GM12865 (cell line): ENCODE data around the gene SMPX.

Experiments
- DNase-seq: peaks from one replicate; pipeline ENCODE4 v3.0.0; 2010; ENCODE audit warnings: low read depth
- H3K4me3 ChIP-seq: 2 replicates; pipeline ENCODE4 v1.5.1; 2011; ENCODE audit warnings: mild to moderate bottlenecking, low read depth, low read length, control low read depth
- TF ChIP-seq, protein P1 (sequence below): IDR thresholded peaks from 2 replicates; pipeline ENCODE4 v1.5.1; 2011; ENCODE audit warnings: low read length, control low read depth, low read depth, inconsistent platforms; ENCODE audit not compliant: insufficient read depth; ENCODE audit errors: missing control alignments

SMPX gene

DNA sequence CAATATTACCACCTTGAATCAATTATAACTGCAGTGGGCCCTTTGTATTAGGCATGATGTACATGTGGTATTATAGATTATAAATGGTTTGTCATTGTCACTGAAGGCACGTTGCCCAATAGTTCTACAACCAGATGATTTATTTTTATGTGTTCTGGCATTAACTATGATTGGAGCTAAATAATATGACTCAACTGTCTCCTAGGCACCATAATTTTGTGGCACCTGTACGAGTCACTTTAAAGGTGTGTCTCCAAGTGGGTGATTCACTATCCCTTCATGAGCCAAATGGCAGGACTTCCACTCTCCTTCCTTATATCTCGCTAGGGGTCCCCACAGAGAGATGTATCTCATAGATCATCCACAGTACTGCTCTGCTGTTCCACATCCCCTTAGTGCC is 6.1 kb upstream of the SMPX start:
- DNase-seq: no peak
- no peak overlapping the region for H3K4me3 ChIP-seq
- TF ChIP-seq, protein P1, sequence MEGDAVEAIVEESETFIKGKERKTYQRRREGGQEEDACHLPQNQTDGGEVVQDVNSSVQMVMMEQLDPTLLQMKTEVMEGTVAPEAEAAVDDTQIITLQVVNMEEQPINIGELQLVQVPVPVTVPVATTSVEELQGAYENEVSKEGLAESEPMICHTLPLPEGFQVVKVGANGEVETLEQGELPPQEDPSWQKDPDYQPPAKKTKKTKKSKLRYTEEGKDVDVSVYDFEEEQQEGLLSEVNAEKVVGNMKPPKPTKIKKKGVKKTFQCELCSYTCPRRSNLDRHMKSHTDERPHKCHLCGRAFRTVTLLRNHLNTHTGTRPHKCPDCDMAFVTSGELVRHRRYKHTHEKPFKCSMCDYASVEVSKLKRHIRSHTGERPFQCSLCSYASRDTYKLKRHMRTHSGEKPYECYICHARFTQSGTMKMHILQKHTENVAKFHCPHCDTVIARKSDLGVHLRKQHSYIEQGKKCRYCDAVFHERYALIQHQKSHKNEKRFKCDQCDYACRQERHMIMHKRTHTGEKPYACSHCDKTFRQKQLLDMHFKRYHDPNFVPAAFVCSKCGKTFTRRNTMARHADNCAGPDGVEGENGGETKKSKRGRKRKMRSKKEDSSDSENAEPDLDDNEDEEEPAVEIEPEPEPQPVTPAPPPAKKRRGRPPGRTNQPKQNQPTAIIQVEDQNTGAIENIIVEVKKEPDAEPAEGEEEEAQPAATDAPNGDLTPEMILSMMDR: no peak

DNA sequence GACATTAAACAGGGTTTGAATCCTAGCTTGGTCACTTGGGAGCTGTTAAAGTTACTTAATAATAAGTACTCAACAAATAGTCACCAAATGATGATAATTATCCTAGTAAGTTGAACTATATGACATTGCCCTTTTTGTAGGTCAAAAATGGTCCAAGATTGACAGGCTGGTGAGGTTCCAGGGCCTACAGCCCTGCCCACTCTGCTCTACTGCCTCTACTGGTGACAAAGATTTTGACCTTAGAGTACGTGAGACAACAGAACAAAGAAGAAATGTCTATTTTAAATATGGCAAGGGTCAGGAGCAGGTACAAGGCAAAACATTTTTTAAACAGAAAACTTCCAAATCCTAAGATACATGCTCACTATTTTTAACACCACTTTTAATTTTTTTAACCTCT is 572 bp upstream of the SMPX start:
- no peak overlapping the region for H3K4me3 ChIP-seq
- TF ChIP-seq, protein P1: no peak
- DNase-seq: no peak

DNA sequence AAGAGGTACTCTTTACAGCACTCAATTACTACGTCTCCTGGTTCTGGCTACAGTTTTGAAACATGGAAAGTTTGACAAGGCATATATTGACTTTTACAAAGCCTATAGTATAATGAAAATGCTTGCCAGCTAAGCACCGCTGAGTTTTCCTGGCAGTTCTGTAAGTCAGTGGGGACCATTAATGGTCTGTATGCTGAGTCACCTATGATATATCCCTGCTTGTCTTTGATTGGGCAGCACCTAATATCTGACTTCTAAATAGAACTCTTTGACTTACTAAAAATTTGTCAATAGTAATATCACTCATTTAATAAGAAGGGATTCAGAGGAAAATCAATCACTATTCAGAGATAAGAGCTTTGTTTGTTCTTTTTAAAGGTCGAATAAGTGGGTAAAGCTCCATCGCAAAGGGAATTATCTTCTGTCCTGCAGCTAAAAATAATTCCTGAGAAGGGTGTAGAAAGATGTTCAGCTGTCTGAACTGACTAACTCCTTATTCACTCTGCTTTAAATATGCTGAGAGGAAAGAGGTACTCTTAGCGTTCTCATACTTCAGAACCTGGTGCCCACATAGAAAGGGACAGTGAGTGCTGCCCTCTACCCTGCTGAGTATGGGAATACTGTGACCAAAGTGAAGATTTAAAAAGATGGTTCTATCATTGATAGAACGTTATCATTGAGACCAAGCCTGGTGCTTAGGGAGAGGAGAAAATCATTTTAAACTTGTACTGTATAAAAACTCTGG is 959 bp downstream of the SMPX start:
- DNase-seq: no peak
- no peak overlapping the region for H3K4me3 ChIP-seq
- TF ChIP-seq, protein P1: no peak

DNA sequence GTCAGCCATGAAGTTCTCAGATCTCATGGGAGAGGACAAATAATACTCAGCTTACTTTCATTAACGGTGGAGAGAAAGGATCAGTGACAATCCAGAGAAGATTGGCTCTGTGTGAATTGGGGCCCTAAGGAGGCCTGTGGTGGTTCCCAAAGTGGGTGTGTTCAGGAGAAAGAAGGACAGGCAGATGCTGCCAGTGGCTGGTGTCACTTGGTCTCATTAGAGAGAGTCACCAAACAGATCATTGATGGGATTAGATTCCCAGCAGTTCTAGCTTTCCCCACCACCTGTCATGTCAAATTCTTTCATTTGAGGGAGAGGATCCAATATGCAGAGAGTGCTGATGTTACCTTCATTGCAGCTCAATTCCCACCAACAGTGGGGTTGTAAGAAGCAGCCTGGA is 8.0 kb downstream of the SMPX start:
- TF ChIP-seq, protein P1: no peak

DNA sequence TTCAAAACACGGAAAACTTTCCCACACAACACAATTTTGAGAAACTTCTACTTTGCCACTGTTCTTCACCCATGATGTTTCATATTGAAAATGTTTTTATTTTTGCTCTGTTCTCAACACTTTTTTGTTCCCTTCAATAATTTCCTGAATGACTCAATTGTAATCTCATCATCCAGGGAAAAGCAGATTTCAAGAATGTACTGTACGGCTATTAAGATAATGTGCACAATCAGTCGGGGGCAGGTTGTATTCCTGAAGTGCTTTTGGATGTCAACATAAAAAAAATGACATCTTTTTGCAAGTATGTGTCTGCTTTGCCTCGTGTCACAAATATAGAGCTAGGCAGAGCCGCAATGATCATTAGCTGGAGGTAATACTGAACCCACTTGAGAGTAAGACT is 9.7 kb downstream of the SMPX start:
- DNase-seq: no peak
- no peak overlapping the region for H3K4me3 ChIP-seq
- TF ChIP-seq, protein P1: no peak

More for the DNA sequence above, 8.0 kb downstream of the SMPX start:
- H3K4me3 ChIP-seq: no peak overlapping the region
- DNase-seq: no peak

DNA sequence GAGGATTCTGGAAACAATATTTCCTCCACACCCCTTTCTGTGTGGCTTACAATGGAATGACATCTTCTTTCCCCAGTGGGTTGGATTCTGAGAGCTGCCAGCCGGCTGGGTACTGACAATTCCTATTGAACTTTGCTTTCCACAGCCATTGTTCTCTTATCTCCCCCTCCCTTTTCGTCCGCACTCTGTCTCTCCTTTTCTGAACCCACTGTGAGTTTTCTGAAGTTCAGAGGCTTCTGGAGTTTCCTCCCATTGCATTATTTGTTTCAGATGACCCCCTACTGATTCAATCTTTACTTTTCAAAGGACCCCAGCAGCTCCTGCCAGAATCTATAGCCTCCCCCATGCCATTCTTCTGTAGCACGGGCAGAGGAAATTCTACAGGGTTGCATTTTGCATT is 10.4 kb downstream of the SMPX start:
- DNase-seq: no peak
- H3K4me3 ChIP-seq: no peak overlapping the region
- TF ChIP-seq, protein P1: no peak

DNA sequence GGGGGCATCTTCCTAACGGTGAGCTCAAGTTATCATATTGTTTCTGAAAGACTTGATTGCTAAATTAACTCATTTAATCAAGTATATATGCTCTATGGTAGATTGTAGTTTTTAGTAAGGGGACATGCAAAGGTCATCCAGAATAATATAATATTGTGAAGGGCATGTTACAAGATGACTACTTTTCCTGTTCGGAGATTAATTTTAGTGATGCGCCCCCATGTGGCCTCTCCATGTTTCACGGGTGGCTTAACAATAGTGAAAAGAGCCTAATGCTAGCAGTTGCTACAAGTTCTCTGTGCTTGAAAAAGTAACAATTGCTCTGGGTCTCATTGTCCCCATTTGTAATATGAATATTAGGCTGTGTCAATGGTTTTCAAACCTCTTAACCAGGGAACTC is 12.2 kb downstream of the SMPX start:
- TF ChIP-seq, protein P1: peak; percentile 48
- peak; percentile 22 for DNase-seq
- no peak overlapping the region for H3K4me3 ChIP-seq
